H1 (cell line): Measurements from ENCODE around the gene ADSS1. TPM values are rescaled to one million over a fixed set of nuclear protein-coding genes. Genes with fewer than 3 reads are reported as not detected.

Experiments
- CTCF ChIA-PET: fragments of 300-600 bp; sonication (Branson Sonifier 250); formaldehyde crosslinking; loops from one replicate; lab custom pipeline; 2021; ENCODE audit not compliant: partially characterized antibody; lab: Charles Lee
- POLR2A ChIA-PET: fragments of 300-600 bp; sonication (Branson Sonifier 250); formaldehyde crosslinking; loops from one replicate; lab custom pipeline; 2021; ENCODE audit warnings: inconsistent platforms; ENCODE audit not compliant: partially characterized antibody; lab: Charles Lee
- DNase-seq, 2 experiments: peaks; one replicate each; pipeline versions ENCODE4 v3.0.0 to v3.0.0-alpha.2; 2010 to 2022; ENCODE audit warnings: low spot score in 2 of 2, low read depth in 1 of 2, mixed read lengths in 1 of 2
- FAIRE-seq: peaks from 2 replicates; lab custom pipeline; 2011; peaks lifted over from hg19 to GRCh38; lab: Jason Lieb, UNC
- H2AFZ ChIP-seq: 2 replicates; pipeline ENCODE4 v1.8.1; 2012; ENCODE audit warnings: low read length, inconsistent platforms
- H2AK5ac ChIP-seq: 2 replicates; pipeline ENCODE4 v1.6.1; 2013; ENCODE audit warnings: low read depth, low read length
- H2BK120ac ChIP-seq: replicated peaks from 2 replicates; pipeline ENCODE3; 2013; ENCODE audit warnings: low read depth, low read length, inconsistent platforms
- H2BK12ac ChIP-seq: 2 replicates; pipeline ENCODE4 v1.6.1; 2013; ENCODE audit warnings: low read depth, low read length
- H2BK15ac ChIP-seq: 2 replicates; pipeline ENCODE4 v1.6.1; 2013; ENCODE audit warnings: low read length
- H2BK20ac ChIP-seq: 2 replicates; pipeline ENCODE4 v1.6.1; 2013; ENCODE audit warnings: low read length
- H2BK5ac ChIP-seq: 2 replicates; pipeline ENCODE4 v1.6.1; 2013; ENCODE audit warnings: low read depth, low read length
- H3K14ac ChIP-seq: 2 replicates; pipeline ENCODE4 v1.6.1; 2013; ENCODE audit warnings: inconsistent platforms; ENCODE audit not compliant: insufficient read length
- H3K18ac ChIP-seq: 2 replicates; pipeline ENCODE4 v1.6.1; 2013; ENCODE audit warnings: low read length; ENCODE audit errors: extremely low read depth
- H3K23ac ChIP-seq: 2 replicates; pipeline ENCODE4 v1.6.1; 2013; ENCODE audit warnings: inconsistent platforms; ENCODE audit not compliant: insufficient read length
- H3K23me2 ChIP-seq: 2 replicates; pipeline ENCODE4 v1.6.1; 2013; ENCODE audit warnings: low read depth, low read length
- H3K27ac ChIP-seq: 2 replicates; pipeline ENCODE4 v1.6.1; 2011; ENCODE audit warnings: low read depth, low read length, inconsistent platforms
- H3K27me3 ChIP-seq, 4 experiments: replicated peaks in 1 of 4; 1 replicate in 1 of 4; 2 replicates in 3 of 4; pipeline versions ENCODE4 v1.6.1 to v1.8.1; 2011 to 2013; ENCODE audit warnings: low read length in 3 of 4, mild to moderate bottlenecking in 3 of 4, inconsistent platforms in 2 of 4, mixed read lengths in 2 of 4, moderate library complexity in 1 of 4; ENCODE audit not compliant: control insufficient read depth in 3 of 4, insufficient read depth in 3 of 4; ENCODE audit errors: extremely low read depth in 1 of 4
- H3K36me3 ChIP-seq, 4 experiments: 2 replicates each; pipeline versions ENCODE4 v1.6.1 to v1.8.1; 2011 to 2013; ENCODE audit warnings: mild to moderate bottlenecking in 4 of 4, low read length in 3 of 4, moderate library complexity in 2 of 4, control low read depth in 1 of 4, inconsistent platforms in 1 of 4; ENCODE audit not compliant: insufficient read depth in 4 of 4, control insufficient read depth in 2 of 4
- H3K4ac ChIP-seq: replicated peaks from 2 replicates; pipeline ENCODE3; 2013; ENCODE audit warnings: low read length, low read depth, mixed read lengths, inconsistent platforms; ENCODE audit not compliant: insufficient read length
- H3K4me1 ChIP-seq, 4 experiments: replicated peaks in 1 of 4; 1 replicate in 1 of 4; 2 replicates in 3 of 4; pipeline versions ENCODE4 v1.6.1 to v1.8.1; 2011 to 2013; ENCODE audit warnings: low read length in 3 of 4, inconsistent platforms in 2 of 4, mixed read lengths in 1 of 4; ENCODE audit not compliant: insufficient read depth in 4 of 4, control insufficient read depth in 3 of 4
- H3K4me2 ChIP-seq, 2 experiments: 2 replicates each; pipeline versions ENCODE4 v1.6.1 to v1.8.1; 2011 to 2013; ENCODE audit warnings: low read depth in 2 of 2, low read length in 2 of 2, control low read depth in 1 of 2, inconsistent platforms in 1 of 2, mild to moderate bottlenecking in 1 of 2; ENCODE audit not compliant: insufficient read depth in 1 of 2
- H3K4me3 ChIP-seq, 4 experiments: fragments of 200-600, 300-600 bp in 1 of 4; sonication (generic), shearing (Covaris generic), sonication (Bioruptor Twin) in 1 of 4; 2 replicates each; pipeline versions ENCODE4 v1.5.1 to v1.8.1; 2011 to 2016; ENCODE audit warnings: low read length in 4 of 4, low read depth in 3 of 4, control low read depth in 2 of 4, inconsistent platforms in 2 of 4, mild to moderate bottlenecking in 2 of 4, mixed read lengths in 1 of 4, moderate library complexity in 1 of 4; ENCODE audit not compliant: insufficient read depth in 2 of 4; ENCODE audit errors: extremely low read depth in 1 of 4
- H3K56ac ChIP-seq: replicated peaks from 2 replicates; pipeline ENCODE3; 2013; ENCODE audit warnings: low read depth, mild to moderate bottlenecking, mixed read lengths, low read length, inconsistent platforms; ENCODE audit not compliant: insufficient read length
- H3K79me1 ChIP-seq: 2 replicates; pipeline ENCODE4 v1.6.1; 2013; ENCODE audit warnings: low read depth, low read length, control low read depth
- H3K79me2 ChIP-seq, 2 experiments: 2 replicates each; pipeline versions ENCODE4 v1.6.1 to v1.8.1; 2012 to 2013; ENCODE audit warnings: low read length in 2 of 2, mild to moderate bottlenecking in 2 of 2, inconsistent platforms in 1 of 2; ENCODE audit not compliant: insufficient read depth in 2 of 2, control insufficient read depth in 1 of 2
- H3K9ac ChIP-seq, 4 experiments: replicated peaks in 1 of 4; 1 replicate in 1 of 4; 2 replicates in 3 of 4; pipeline versions ENCODE4 v1.6.1 to v1.8.1; 2011 to 2013; ENCODE audit warnings: low read depth in 3 of 4, low read length in 3 of 4, control low read depth in 2 of 4, mild to moderate bottlenecking in 2 of 4, moderate library complexity in 2 of 4, inconsistent platforms in 1 of 4; ENCODE audit errors: extremely low read depth in 1 of 4
- H3K9me3 ChIP-seq, 2 experiments: 2 replicates each; pipeline versions ENCODE4 v1.6.1 to v1.8.1; 2012 to 2013; ENCODE audit warnings: mild to moderate bottlenecking in 2 of 2, moderate library complexity in 2 of 2, control low read depth in 1 of 2, inconsistent platforms in 1 of 2, low read depth in 1 of 2, low read length in 1 of 2, mixed read lengths in 1 of 2; ENCODE audit not compliant: insufficient read depth in 2 of 2
- H4K20me1 ChIP-seq, 2 experiments: replicated peaks in 1 of 2; 2 replicates each; pipeline versions ENCODE3 to v1.8.1; 2011 to 2013; ENCODE audit warnings: inconsistent platforms in 2 of 2, low read length in 2 of 2, mild to moderate bottlenecking in 1 of 2; ENCODE audit not compliant: insufficient read depth in 2 of 2, control insufficient read depth in 1 of 2
- H4K5ac ChIP-seq: 2 replicates; pipeline ENCODE4 v1.6.1; 2013; ENCODE audit warnings: low read length, low read depth, mixed read lengths, inconsistent platforms; ENCODE audit not compliant: insufficient read length
- H4K8ac ChIP-seq: 2 replicates; pipeline ENCODE4 v1.8.0; 2013; ENCODE audit warnings: mild to moderate bottlenecking, moderate library complexity, low read length, inconsistent platforms; ENCODE audit not compliant: insufficient read depth; ENCODE audit errors: extremely low read depth
- H4K91ac ChIP-seq: replicated peaks from 2 replicates; pipeline ENCODE3; 2013; ENCODE audit warnings: low read length, mixed read lengths, inconsistent platforms; ENCODE audit not compliant: insufficient read length
- CREB1 ChIP-seq: IDR thresholded peaks from 2 replicates; pipeline ENCODE4 v1.6.1; 2012; ENCODE audit warnings: inconsistent platforms
- WGBS, 2 experiments: shearing (Covaris generic) in 1 of 2; methylation state at CpG; one replicate each; pipeline versions ENCODE4 v1.1.6 to v1.1.7; 2013 to 2015; ENCODE audit warnings: low lambda C conversion rate in 2 of 2, mixed read lengths in 2 of 2, inconsistent platforms in 1 of 2, low coverage in 1 of 2, missing lambda C conversion rate in 1 of 2; ENCODE audit not compliant: insufficient replicate concordance in 2 of 2, insufficient coverage in 1 of 2, insufficient read length in 1 of 2; ENCODE audit errors: extremely low coverage in 1 of 2, missing lambda C conversion rate in 1 of 2; 5-methylcytosine and 5-hydroxymethylcytosine counted together
- polyA plus RNA-seq, 7 experiments: library from polyadenylated mRNA; depleted of rRNA in 3 of 7; stranded (reverse) in 5 of 7; unstranded in 2 of 7; fragments of >200 nt in 5 of 7; fragments of 200-250 nt in 2 of 7; gene quantifications; 1 replicate in 5 of 7; 2 replicates in 1 of 7; 4 replicates in 1 of 7; pipeline versions ENCODE4 v1.2.1 to v1.2.3, GENCODE V29; 2011 to 2013; ENCODE audit warnings: missing spikeins in 2 of 7, mixed read lengths in 2 of 7
- total RNA-seq: library from RNA; stranded (reverse); fragmentation: NEBNext Ultra II Directional; extraction: Animal tissue kit (Norgen Biotek cat#: 25700); gene quantifications from 2 replicates; pipeline ENCODE4 v1.2.1, GENCODE V29; 2021

ADSS1 gene
- total and polyA plus RNA-seq, 2 of the 8 experiments (the other 6 are each of a cell fraction or from before 2014, with no cell fraction given), result 7.1 to 7.9 TPM

- peak overlapping the region; percentile 61; the same call in 1 of the 2 replicates for H2BK15ac ChIP-seq
- H2BK5ac ChIP-seq, result no peak overlapping the region
- H3K23me2 ChIP-seq, result peaks cover 5% of the 10 kb centered on the region; the same call in 1 of the 2 replicates
- H2BK20ac ChIP-seq, result no peak overlapping the region
- H3K36me3 ChIP-seq, result peaks cover 8 to 23% (median 12%) of the 10 kb centered on the region in 4 experiments; a peak in 5 of 8 replicates
- FAIRE-seq, result no peak
- H3K4me1 ChIP-seq, result peaks cover 0 to 13% (median 5%) of the 10 kb centered on the region in 4 experiments; a peak in 6 of 7 replicates
- no peak overlapping the region for H2AK5ac ChIP-seq
- peak overlapping the region; percentile 55 for H3K4ac ChIP-seq
- H3K4me2 ChIP-seq, result peak overlapping the region; percentile 57 to 68
- peak overlapping the region; percentile 41 for H4K8ac ChIP-seq
- peaks cover 24% of the 10 kb centered on the region for H3K79me1 ChIP-seq
- 0 out of 2 replicates have a peak overlapping the region, but pooled peaks have one; percentile 75 for H2BK12ac ChIP-seq
- H3K9ac ChIP-seq, result peak overlapping the region in 2 of 4 experiments; percentile 25 to 53; a peak in 1 of 7 replicates
- peak overlapping the region; percentile 40 to 97 (median 66) for H3K4me3 ChIP-seq
- no peak overlapping the region for H3K27ac ChIP-seq
- no peak overlapping the region for H4K91ac ChIP-seq
- H3K9me3 ChIP-seq, result peaks cover 10 to 25% of the 10 kb centered on the region in 2 experiments
- no peaks in the 10 kb centered on the region; a peak in 1 of 7 replicates for H3K27me3 ChIP-seq
- no peak overlapping the region for H3K56ac ChIP-seq
- peaks cover 10 to 35% of the 10 kb centered on the region in 2 experiments; a peak in 3 of 4 replicates for H3K79me2 ChIP-seq
- no peak overlapping the region for H4K5ac ChIP-seq
- H2BK120ac ChIP-seq, result no peak overlapping the region
- peaks cover 16 to 30% of the 10 kb centered on the region in 2 experiments for H4K20me1 ChIP-seq
- ChIA-PET CTCF (interaction anchor here (0.9 to 2.6 kb wide), 15 partner anchors 10 to 144 kb away, joined by 3 to 11 read pairs (median 4); partner anchors contain the start of genes ADSS1 and ZBTB42), POLR2A (interaction anchor here (0.8 to 2.9 kb wide), 16 partner anchors 10 to 112 kb away, joined by 3 to 21 read pairs (median 4); no protein-coding TSS in a partner anchor)
- H3K23ac ChIP-seq, result no peak overlapping the region
- DNase-seq, result no peak
- 86% methylated on average over 46 of the region's 90 CpGs; no CpG with 5 or more reads in 1 of the 2 experiments for WGBS, 2 experiments
- peak overlapping the region; percentile 71; the same call in 1 of the 2 replicates for H3K18ac ChIP-seq
- no peak overlapping the region for H3K14ac ChIP-seq
- H2AFZ ChIP-seq, result peak overlapping the region; percentile 89; the same call in 1 of the 2 replicates
- no peak for TF ChIP-seq CREB1
Measured at GRCh38 chr14:104751539-104752422, 27.8 kb downstream of the ADSS1 start.
